Coronary artery (tissue), 2 donors: ENCODE measurements around the gene RASAL2.

Experiments
- DNase-seq: peaks from one replicate; pipeline ENCODE4 v3.0.0-alpha.2; 2017; ENCODE audit warnings: low spot score
- H3K27ac ChIP-seq, 2 donors: fragments of 200-600 bp; sonication (generic); one replicate each; pipeline ENCODE4 v1.5.1; 2016 to 2019
- H3K4me3 ChIP-seq: fragments of 200-600 bp; sonication (generic); 2 replicates; pipeline ENCODE4 v1.5.1; 2016; ENCODE audit warnings: mild to moderate bottlenecking, moderate library complexity
- TF ChIP-seq, protein P1 (sequence below): fragments of 200-600 bp; sonication (generic); IDR thresholded peaks from one replicate; pipeline ENCODE4 v1.5.1; 2019; ENCODE audit warnings: antibody characterized with exemption

RASAL2 gene

DNA sequence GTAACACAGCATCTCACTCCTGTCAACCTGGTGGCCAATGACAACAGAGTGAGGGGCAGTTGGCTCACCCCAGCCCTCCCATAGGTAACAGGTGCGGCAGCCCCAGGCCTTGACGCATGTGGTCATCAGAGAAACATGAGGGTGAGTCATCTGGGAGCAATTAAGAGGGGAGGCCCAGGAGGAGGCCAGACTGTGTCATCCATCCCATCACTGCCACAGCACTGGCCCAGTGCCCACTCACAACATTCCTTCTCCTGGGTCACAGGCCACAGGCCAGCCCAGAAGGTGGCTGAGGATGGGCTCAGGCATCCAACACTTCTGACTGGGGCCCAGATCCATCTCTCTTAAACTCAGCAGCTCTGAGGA lies 436.1 kb downstream of the RASAL2 start:
- TF ChIP-seq, protein P1, sequence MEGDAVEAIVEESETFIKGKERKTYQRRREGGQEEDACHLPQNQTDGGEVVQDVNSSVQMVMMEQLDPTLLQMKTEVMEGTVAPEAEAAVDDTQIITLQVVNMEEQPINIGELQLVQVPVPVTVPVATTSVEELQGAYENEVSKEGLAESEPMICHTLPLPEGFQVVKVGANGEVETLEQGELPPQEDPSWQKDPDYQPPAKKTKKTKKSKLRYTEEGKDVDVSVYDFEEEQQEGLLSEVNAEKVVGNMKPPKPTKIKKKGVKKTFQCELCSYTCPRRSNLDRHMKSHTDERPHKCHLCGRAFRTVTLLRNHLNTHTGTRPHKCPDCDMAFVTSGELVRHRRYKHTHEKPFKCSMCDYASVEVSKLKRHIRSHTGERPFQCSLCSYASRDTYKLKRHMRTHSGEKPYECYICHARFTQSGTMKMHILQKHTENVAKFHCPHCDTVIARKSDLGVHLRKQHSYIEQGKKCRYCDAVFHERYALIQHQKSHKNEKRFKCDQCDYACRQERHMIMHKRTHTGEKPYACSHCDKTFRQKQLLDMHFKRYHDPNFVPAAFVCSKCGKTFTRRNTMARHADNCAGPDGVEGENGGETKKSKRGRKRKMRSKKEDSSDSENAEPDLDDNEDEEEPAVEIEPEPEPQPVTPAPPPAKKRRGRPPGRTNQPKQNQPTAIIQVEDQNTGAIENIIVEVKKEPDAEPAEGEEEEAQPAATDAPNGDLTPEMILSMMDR = no peak
- Histone ChIP-seq H3K4me3 (no peak overlapping the region), H3K27ac (no peak overlapping the region)
- no peak for DNase-seq

DNA sequence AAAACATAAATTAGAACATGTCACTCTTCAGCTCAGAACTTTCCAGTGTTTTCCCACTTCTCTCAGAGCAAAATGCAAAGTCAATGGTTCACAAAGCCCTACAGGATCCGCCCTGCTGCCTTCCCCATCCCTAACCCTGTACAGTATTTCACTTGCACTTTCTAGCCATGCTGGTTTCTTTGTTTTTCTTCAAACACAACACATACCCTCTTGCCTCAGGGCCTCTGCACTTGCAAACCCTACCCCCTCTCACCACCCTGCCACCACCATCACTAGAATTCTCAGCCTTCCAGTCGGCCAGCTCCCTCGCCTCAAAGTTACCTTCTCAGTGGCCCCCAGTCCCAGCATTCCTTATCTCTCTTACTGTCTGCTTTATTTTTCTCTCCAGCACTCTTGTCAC lies 436.6 kb downstream of the RASAL2 start:
- no peak for DNase-seq
- no peak overlapping the region for H3K27ac ChIP-seq
- TF ChIP-seq, protein P1 = no peak
- no peak overlapping the region for H3K4me3 ChIP-seq

DNA sequence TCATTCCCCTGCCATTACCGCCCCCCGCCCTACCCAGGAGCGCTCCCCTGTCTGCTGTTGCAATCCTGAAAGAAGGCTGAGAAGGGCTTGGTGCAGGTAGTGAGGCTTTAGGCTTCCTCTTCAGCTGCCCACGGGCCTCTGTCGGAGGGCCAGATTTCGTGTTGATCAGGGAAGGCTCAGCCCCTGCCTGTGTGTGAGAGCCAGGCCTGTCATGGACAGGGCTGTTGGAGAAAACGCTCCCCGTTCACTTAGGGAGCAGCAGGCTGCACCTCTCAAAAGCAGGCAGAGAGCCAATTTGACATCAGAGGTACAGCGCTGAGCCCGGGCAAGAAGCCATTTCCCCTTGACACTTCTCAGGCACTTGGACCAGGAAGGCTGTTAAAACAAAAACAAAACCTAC lies 438.0 kb downstream of the RASAL2 start:
- peak; percentile 46 for DNase-seq
- TF ChIP-seq, protein P1 = no peak
- H3K27ac ChIP-seq = no peak overlapping the region
- H3K4me3 ChIP-seq = no peak overlapping the region

DNA sequence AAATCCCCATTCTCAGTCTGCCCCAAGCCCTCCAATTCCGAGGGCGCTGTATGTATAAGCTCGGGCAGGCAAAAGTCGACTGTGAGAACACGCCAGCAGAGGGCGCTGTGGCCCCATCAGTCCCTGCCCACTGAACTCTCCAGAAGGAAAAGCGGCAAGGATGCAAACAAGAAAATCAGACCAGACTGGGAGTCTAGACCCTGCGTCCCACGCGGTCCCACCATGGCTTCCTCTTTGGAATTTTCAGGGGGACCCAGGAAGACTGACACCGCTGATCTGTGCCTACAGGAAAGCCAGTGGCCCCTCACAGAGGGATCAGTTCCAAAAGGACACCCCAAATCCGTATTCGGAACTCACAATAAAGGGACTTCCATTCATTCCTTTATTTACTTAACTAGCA lies 438.5 kb downstream of the RASAL2 start:
- Histone ChIP-seq H3K4me3 (no peak overlapping the region), H3K27ac (no peak overlapping the region)
- TF ChIP-seq, protein P1 = peak; percentile 73
- peak; percentile 83 for DNase-seq

DNA sequence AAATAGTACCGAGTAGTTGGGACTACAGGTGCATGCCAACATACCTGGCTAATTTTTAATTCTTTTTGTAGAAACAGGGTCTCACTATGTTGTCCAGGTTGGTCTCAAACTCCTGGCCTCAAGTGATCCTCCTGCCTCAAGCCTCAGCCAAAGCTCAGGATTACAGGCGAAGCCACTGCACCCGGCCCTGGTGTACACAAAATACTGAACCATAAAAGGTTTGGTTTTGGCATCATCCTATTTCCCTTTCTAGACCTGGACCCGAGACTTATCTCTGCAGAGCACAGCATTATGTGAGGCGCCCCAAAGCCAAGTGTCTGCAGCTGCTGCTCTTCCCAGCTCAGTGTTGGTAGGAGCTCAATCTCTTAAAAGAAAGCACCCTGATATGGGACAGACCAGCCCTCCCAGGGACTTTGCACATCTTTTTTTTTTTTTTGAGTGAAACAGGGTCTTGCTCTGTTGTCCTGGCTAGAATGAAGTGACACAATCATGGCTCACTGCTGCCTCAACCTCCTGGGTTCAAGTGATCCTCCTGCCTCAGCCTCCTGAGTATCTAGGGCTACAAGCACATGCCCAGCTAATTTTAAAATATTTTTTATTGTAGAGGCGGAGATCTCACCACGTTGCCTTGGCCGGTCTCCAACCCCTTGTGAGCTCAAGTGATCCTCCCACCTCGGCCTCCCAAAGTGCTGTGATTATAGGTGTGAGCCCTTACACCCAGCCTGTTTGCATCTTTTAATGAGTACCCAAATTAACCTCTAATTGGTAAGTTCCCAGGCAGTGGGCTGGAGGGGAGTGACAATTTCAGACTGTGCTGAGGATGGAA lies 439.4 kb downstream of the RASAL2 start:
- DNase-seq = peak; percentile 62
- Histone ChIP-seq H3K4me3 (no peak overlapping the region), H3K27ac (no peak overlapping the region)
- TF ChIP-seq, protein P1 = no peak
